Mucosa of rectum (tissue), 2 donors: Measurements from ENCODE around the gene CRAMP1.
"Not testable (repeated sequence)": the region's sequence is repeated elsewhere in the genome, so short reads cannot be mapped to it uniquely, and the experiment has no call there.

Experiments
- H3K27ac ChIP-seq, 2 donors: one replicate each; pipeline ENCODE4 v1.7.0; 2013; ENCODE audit warnings: inconsistent platforms in 2 of 2, low read depth in 2 of 2, low read length in 2 of 2
- H3K27me3 ChIP-seq, 2 donors: one replicate each; pipeline ENCODE4 v1.7.0; 2013; ENCODE audit warnings: low read length in 2 of 2; ENCODE audit not compliant: control insufficient read depth in 2 of 2, insufficient read depth in 2 of 2
- H3K36me3 ChIP-seq, 2 donors: one replicate each; pipeline ENCODE4 v1.7.0; 2013; ENCODE audit warnings: low read length in 2 of 2; ENCODE audit not compliant: control insufficient read depth in 2 of 2, insufficient read depth in 2 of 2
- H3K4me1 ChIP-seq, 2 donors: one replicate each; pipeline ENCODE4 v1.7.0; 2013; ENCODE audit warnings: low read length in 2 of 2, mild to moderate bottlenecking in 1 of 2; ENCODE audit not compliant: control insufficient read depth in 2 of 2, insufficient read depth in 2 of 2
- H3K4me3 ChIP-seq, 2 donors: one replicate each; pipeline ENCODE4 v1.7.0; 2013; ENCODE audit warnings: low read length in 2 of 2
- H3K9ac ChIP-seq, 2 donors: one replicate each; pipeline ENCODE4 v1.7.0; 2013; ENCODE audit warnings: low read length in 2 of 2, low read depth in 1 of 2, mild to moderate bottlenecking in 1 of 2
- H3K9me3 ChIP-seq, 2 donors: one replicate each; pipeline ENCODE4 v1.7.0; 2013; ENCODE audit warnings: low read length in 2 of 2; ENCODE audit not compliant: control insufficient read depth in 2 of 2
- donor health status: healthy.
- donor health status: Normal muscosa, but diverticular disease.

The CRAMP1 gene

GRCh38 chr16:1689853-1690252 is 77.7 kb downstream of the CRAMP1 start:
- H3K27ac ChIP-seq: no peak overlapping the region
- H3K9ac ChIP-seq: no peak overlapping the region
- H3K9me3 ChIP-seq: no peaks in the 10 kb centered on the region
- no peaks in the 10 kb centered on the region for H3K27me3 ChIP-seq
- no peak overlapping the region for H3K4me3 ChIP-seq
- H3K36me3 ChIP-seq: peaks cover 37 to 70% of the 10 kb centered on the region in 2 donors
- H3K4me1 ChIP-seq: no peaks in the 10 kb centered on the region

- Histone ChIP-seq H3K27ac (no peak overlapping the region), H3K36me3 (peaks cover 35 to 63% of the 10 kb centered on the region in 2 donors)
Observed at GRCh38 chr16:1690810-1691209, 78.7 kb downstream of the CRAMP1 start.

GRCh38 chr16:1691276-1691675 is 79.1 kb downstream of the CRAMP1 start:
- no peak overlapping the region for H3K9ac ChIP-seq
- peaks cover 36 to 62% of the 10 kb centered on the region in 2 donors for H3K36me3 ChIP-seq
- no peaks in the 10 kb centered on the region for H3K27me3 ChIP-seq
- no peak overlapping the region for H3K4me3 ChIP-seq
- H3K4me1 ChIP-seq: no peaks in the 10 kb centered on the region
- H3K27ac ChIP-seq: no peak overlapping the region
- no peaks in the 10 kb centered on the region for H3K9me3 ChIP-seq

More at GRCh38 chr16:1690810-1691209, 78.7 kb downstream of the CRAMP1 start:
- Histone ChIP-seq H3K9ac (no peak overlapping the region), H3K4me1 (no peaks in the 10 kb centered on the region), H3K9me3 (no peaks in the 10 kb centered on the region), H3K27me3 (no peaks in the 10 kb centered on the region), H3K4me3 (no peak overlapping the region)

DNA sequence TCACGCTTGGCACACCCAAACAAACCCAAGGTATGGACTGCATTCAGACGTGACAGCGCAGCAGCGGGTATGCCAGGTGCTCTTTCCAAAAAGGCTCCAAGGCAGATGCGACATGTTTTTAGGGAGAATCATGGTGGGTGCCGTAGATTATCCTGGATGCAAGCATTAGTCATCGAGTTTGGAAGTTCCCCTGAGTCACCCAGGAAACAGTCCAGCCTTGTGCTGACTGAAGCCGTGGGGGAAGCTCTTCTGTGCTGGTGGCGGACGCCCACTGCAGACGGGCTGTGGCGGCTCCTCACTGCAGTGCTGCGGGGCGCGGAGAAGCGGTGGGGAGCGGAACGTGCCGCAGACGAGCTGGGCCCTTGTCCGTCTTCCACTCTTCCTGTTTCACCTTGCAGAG is 79.8 kb downstream of the CRAMP1 start:
- Histone ChIP-seq H3K9ac (no peak overlapping the region), H3K4me3 (no peak overlapping the region), H3K4me1 (no peaks in the 10 kb centered on the region), H3K27ac (no peak overlapping the region), H3K36me3 (peaks cover 36 to 58% of the 10 kb centered on the region in 2 donors), H3K9me3 (no peaks in the 10 kb centered on the region), H3K27me3 (no peaks in the 10 kb centered on the region)

DNA sequence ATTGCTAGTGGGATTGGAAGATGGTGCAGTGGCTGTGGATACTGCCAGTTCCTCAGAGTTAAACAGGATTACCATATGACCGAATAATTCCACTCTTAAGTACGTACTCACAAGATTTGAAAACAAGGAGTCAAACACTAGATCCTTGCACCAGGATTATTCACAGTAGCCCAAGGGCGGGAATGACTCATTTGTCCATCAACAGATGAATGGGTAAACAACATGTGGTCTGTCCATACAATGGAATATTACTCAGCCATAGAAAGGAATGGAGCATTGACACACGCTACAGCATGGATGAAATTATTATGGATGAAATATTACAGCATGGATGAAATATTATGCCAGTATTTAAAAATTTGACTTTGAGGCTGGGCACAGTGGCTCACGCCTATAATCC is 84.7 kb downstream of the CRAMP1 start:
- no peaks in the 10 kb centered on the region for H3K27me3 ChIP-seq
- peaks cover 46 to 61% of the 10 kb centered on the region in 2 donors for H3K36me3 ChIP-seq
- H3K9me3 ChIP-seq: no peaks in the 10 kb centered on the region
- no peak overlapping the region for H3K4me3 ChIP-seq
- H3K9ac ChIP-seq: no peak overlapping the region
- no peak overlapping the region for H3K27ac ChIP-seq
- no peaks in the 10 kb centered on the region for H3K4me1 ChIP-seq

- H3K9me3 ChIP-seq: no peaks in the 10 kb centered on the region
- peaks cover 29 to 42% of the 10 kb centered on the region in 2 donors for H3K36me3 ChIP-seq
- H3K27ac ChIP-seq: no peak overlapping the region
- no peaks in the 10 kb centered on the region for H3K4me1 ChIP-seq
- H3K4me3 ChIP-seq: no peak overlapping the region
- H3K27me3 ChIP-seq: no peaks in the 10 kb centered on the region
- H3K9ac ChIP-seq: no peak overlapping the region
Observed at GRCh38 chr16:1698680-1699079, 86.5 kb downstream of the CRAMP1 start.

DNA sequence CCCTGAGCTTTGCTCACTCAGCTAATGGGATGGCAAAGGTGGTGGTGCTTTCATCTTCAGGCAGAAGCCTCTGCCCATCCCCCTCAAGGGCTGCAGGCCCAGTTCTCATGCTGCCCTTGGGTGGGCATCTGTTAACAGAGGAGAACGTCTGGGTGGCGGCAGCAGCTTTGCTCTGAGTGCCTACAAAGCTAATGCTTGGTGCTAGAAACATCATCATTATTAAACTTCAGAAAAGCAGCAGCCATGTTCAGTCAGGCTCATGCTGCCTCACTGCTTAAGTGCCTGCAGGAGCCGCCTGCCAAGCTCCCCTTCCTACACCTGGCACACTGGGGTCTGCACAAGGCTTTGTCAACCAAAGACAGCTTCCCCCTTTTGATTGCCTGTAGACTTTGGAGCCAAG is 88.1 kb downstream of the CRAMP1 start:
- Histone ChIP-seq H3K9me3 (no peaks in the 10 kb centered on the region), H3K4me1 (peaks cover 0 to 7% of the 10 kb centered on the region in 2 donors), H3K27ac (no peak overlapping the region), H3K27me3 (no peaks in the 10 kb centered on the region), H3K4me3 (no peak overlapping the region), H3K9ac (no peak overlapping the region), H3K36me3 (peaks cover 23 to 34% of the 10 kb centered on the region in 2 donors)

DNA sequence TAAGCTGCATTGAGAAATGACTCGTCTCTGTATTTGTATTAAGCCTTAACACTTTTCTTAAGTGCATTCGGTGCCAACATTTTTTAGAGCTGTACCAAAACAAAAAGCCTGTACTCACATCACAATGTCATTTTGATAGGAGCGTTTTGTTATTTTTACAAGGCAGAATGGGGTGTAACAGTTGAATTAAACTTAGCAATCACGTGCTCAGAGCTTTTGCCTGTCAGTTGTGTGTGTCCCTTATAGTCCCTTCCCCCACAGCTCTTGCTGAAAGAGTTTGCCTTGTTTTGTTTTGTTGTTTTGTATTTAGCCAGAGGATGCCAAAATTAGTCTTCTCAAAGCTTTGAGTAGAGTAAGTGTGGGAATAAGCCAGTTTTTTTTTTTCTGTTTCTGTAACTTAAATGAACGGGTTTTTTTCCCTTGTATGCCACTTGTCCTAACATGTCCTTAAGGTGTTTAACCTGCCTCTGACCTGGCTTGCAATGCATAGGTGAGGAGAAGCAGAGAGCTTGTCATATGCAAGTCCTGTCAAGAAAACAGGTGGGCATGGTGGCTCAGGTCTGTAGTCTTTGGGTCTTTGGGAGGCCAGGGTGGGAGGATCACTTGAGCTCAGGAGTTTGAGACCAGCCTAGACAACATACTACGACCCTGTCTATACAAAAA is 89.2 kb downstream of the CRAMP1 start:
- Histone ChIP-seq H3K4me3 (no peak overlapping the region), H3K27ac (no peak overlapping the region), H3K27me3 (no peaks in the 10 kb centered on the region), H3K36me3 (peaks cover 20 to 34% of the 10 kb centered on the region in 2 donors), H3K9ac (no peak overlapping the region), H3K4me1 (peaks cover 0 to 7% of the 10 kb centered on the region in 2 donors), H3K9me3 (no peaks in the 10 kb centered on the region)

DNA sequence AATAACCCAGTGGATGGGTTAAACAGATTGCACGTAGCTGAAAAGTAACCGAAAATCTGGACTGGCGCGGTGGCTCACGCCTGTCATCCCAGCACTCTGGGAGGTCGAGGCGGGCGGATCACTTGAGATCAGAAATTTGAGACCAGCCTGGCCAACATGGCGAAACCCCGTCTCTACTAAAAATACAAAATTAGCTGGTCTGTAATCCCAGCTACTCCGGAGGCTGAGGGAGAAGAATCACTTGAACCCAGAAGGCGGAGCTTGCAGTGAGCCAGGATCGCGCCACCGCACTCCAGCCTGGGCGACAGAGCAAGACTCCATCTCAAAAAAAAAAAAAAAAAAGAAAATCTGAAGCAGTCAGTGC is 93.1 kb downstream of the CRAMP1 start:
- Histone ChIP-seq H3K9ac (peak overlapping the region; percentile 86 to 95), H3K4me3 (peak overlapping the region; percentile 97 to 98), H3K4me1 (peaks cover 7 to 20% of the 10 kb centered on the region in 2 donors), H3K36me3 (peaks cover 2 to 12% of the 10 kb centered on the region in 2 donors), H3K27ac (peak overlapping the region; percentile 88 to 91)
- H3K9me3 ChIP-seq, H3K27me3 ChIP-seq: not testable (repeated sequence)

DNA sequence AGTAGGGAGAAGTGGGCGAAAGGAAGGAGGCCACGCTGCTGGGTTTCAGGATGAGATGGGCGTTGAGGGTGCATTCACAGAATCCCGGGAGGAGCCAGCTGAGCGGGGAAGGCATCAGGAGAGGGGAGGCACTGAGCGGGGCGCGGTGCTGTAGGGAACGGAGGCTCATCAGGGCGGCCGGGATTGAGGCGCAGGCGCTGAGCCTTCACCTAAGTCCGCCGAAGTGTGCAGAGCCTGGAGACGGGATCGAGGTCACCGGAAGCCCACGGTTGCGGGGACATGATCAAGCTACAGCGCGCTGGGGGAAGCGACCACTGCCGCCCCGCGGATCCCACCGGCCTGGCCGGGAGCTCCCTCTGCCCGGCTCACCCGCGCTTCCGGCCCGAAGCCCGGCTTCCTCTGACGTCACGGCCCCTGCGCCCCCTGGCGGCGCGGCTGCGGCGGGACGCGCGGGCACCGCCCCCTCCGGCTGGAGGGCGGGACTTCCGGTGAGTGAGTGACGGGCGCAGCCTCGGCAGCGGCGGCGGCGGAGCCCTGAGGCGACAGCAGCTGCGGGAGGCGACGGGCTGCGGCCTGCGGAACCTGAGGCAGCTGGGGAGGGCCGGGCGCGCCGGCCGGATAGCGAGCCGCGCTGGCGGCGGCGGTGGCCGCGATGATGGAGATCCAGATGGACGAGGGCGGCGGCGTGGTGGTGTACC is 93.7 kb downstream of the CRAMP1 start, which contains the start of gene MAPK8IP3:
Gene MAPK8IP3 (plus strand): TSS at position 508 of the 698 bp plus-strand sequence. CDS start 145 bp downstream, at position 653.
- Histone ChIP-seq H3K36me3 (peaks cover 2 to 8% of the 10 kb centered on the region in 2 donors), H3K9me3 (no peaks in the 10 kb centered on the region), H3K4me3 (peak within 1 kb of the TSS; percentile 97 to 98), H3K27ac (peak within 1 kb of the TSS; percentile 88 to 91), H3K4me1 (peaks cover 7 to 20% of the 10 kb centered on the region in 2 donors), H3K9ac (peak within 1 kb of the TSS; percentile 95 to 96), H3K27me3 (no peaks in the 10 kb centered on the region)
